ENCODE results near the gene SH2D4B.

SH2D4B gene

DNA sequence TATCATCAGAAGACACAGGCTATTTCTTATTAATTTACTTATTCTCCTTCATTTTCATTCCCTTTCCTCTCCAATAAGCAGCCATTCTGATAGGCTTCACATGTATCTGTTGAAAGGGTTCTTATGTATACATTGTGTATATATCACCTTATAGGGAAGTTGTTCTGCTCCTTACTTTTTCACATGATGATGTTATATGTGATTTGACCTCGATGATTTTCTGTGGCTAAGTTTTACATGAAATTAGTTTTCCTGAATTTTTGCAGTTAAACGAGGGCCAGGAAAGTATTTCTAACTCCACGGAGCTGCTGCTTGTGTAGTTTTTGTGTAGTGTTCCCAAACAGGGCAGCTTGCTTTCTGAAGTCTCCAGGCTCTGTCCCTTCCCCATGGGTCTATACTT lies 84.5 kb downstream of the SH2D4B start:
- Histone ChIP-seq H3K36me3 (ENCODE audit: low read depth) (no peaks in the 10 kb centered on the region), H3K27me3 (ENCODE audit: insufficient read depth, poor library complexity, severe bottlenecking) (no peaks in the 10 kb centered on the region), H3K4me1 (ENCODE audit: insufficient read depth, poor library complexity, severe bottlenecking) (peaks cover 8% of the 10 kb centered on the region), H3K4me3 (ENCODE audit: severe bottlenecking) (no peak overlapping the region), H3K27ac (ENCODE audit: poor library complexity, severe bottlenecking) (no peak overlapping the region), H3K9me3 (ENCODE audit: severe bottlenecking) (no peaks in the 10 kb centered on the region)
- no peak for ATAC-seq (ENCODE audit: low read depth)
- no peak for TF ChIP-seq CTCF (IDR thresholded peaks at IDR 0.05; ENCODE audit: poor library complexity, severe bottlenecking)
- DNase-seq (ENCODE audit: low spot score), result no peak

GRCh38 chr10:80630324-80630723 lies 92.6 kb downstream of the SH2D4B start:
- no peak for TF ChIP-seq CTCF (IDR thresholded peaks at IDR 0.05; ENCODE audit: poor library complexity, severe bottlenecking)
- Histone ChIP-seq H3K36me3 (ENCODE audit: low read depth) (no peaks in the 10 kb centered on the region), H3K9me3 (ENCODE audit: severe bottlenecking) (no peaks in the 10 kb centered on the region), H3K4me3 (ENCODE audit: severe bottlenecking) (no peak overlapping the region), H3K4me1 (ENCODE audit: insufficient read depth, poor library complexity, severe bottlenecking) (no peaks in the 10 kb centered on the region), H3K27ac (ENCODE audit: poor library complexity, severe bottlenecking) (no peak overlapping the region), H3K27me3 (ENCODE audit: insufficient read depth, poor library complexity, severe bottlenecking) (no peaks in the 10 kb centered on the region)
- DNase-seq (ENCODE audit: low spot score), result no peak
- no peak for ATAC-seq (ENCODE audit: low read depth)

- Histone ChIP-seq H3K4me3 (ENCODE audit: severe bottlenecking) (no peak overlapping the region), H3K27me3 (ENCODE audit: insufficient read depth, poor library complexity, severe bottlenecking) (no peaks in the 10 kb centered on the region), H3K27ac (ENCODE audit: poor library complexity, severe bottlenecking) (no peak overlapping the region), H3K36me3 (ENCODE audit: low read depth) (no peaks in the 10 kb centered on the region), H3K4me1 (ENCODE audit: insufficient read depth, poor library complexity, severe bottlenecking) (no peaks in the 10 kb centered on the region), H3K9me3 (ENCODE audit: severe bottlenecking) (no peaks in the 10 kb centered on the region)
- no peak for ATAC-seq (ENCODE audit: low read depth)
- no peak for DNase-seq (ENCODE audit: low spot score)
- TF ChIP-seq CTCF (IDR thresholded peaks at IDR 0.05; ENCODE audit: poor library complexity, severe bottlenecking), result no peak
Observed at GRCh38 chr10:80632742-80633141, 95.0 kb downstream of the SH2D4B start.

DNA sequence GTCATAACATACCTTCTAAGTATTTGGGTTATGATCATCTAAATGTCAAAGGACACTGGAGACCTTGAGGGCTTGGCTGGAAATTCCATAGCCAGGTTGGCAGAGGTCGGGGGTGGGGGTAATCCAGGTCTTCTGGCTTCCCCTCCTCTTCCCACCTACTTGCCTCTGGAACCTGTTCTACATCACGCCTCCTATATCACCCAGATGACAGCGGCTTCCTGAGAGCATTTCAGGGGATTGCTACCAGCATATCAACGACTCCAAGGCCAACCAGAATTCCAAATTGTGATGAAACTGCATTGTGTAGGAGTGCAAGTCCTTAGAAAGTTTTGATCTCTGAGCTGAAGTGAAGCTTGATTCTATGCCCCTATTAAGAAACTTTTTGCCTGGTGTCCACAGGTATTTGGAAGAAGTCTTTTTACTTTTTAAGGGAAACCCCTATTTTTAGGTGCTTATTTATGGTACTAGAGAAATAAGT lies 95.7 kb downstream of the SH2D4B start:
- no peak for ATAC-seq (ENCODE audit: low read depth)
- no peak for TF ChIP-seq CTCF (IDR thresholded peaks at IDR 0.05; ENCODE audit: poor library complexity, severe bottlenecking)
- Histone ChIP-seq H3K36me3 (ENCODE audit: low read depth) (no peaks in the 10 kb centered on the region), H3K4me3 (ENCODE audit: severe bottlenecking) (no peak overlapping the region), H3K4me1 (ENCODE audit: insufficient read depth, poor library complexity, severe bottlenecking) (no peaks in the 10 kb centered on the region), H3K9me3 (ENCODE audit: severe bottlenecking) (no peaks in the 10 kb centered on the region), H3K27me3 (ENCODE audit: insufficient read depth, poor library complexity, severe bottlenecking) (no peaks in the 10 kb centered on the region), H3K27ac (ENCODE audit: poor library complexity, severe bottlenecking) (no peak overlapping the region)
- no peak for DNase-seq (ENCODE audit: low spot score)

DNA sequence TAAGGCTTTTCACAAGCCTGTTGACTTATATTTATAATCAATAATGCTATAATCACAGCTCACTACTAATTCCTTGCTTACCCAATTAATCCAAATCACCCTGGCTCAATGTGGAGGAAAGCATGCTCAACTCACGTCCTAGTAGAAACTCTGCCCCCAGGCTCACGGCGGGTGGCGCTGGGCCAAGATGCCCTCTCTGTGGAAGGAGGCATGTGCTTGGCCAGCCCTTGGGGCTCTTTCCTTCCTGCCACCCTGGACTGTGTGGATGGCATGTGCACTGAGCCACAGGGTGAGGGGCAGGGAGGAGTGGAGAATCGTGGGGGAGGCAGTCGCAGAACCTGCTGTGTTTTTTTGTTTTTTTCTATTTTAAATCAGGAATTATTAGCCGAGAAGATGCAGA lies 96.2 kb downstream of the SH2D4B start:
- no peak for ATAC-seq (ENCODE audit: low read depth)
- Histone ChIP-seq H3K27ac (ENCODE audit: poor library complexity, severe bottlenecking) (no peak overlapping the region), H3K4me1 (ENCODE audit: insufficient read depth, poor library complexity, severe bottlenecking) (no peaks in the 10 kb centered on the region), H3K27me3 (ENCODE audit: insufficient read depth, poor library complexity, severe bottlenecking) (no peaks in the 10 kb centered on the region), H3K36me3 (ENCODE audit: low read depth) (no peaks in the 10 kb centered on the region), H3K9me3 (ENCODE audit: severe bottlenecking) (no peaks in the 10 kb centered on the region), H3K4me3 (ENCODE audit: severe bottlenecking) (no peak overlapping the region)
- no peak for TF ChIP-seq CTCF (IDR thresholded peaks at IDR 0.05; ENCODE audit: poor library complexity, severe bottlenecking)
- DNase-seq (ENCODE audit: low spot score), result no peak

All from RWPE2 (cell line).